RCC 7860 (cell line): ENCODE results near the gene MAPK14.
"Not testable (repeated sequence)": the region's sequence is repeated elsewhere in the genome, so short reads cannot be mapped to it uniquely, and the experiment has no call there.

Source experiments
- DNase-seq: peaks from one replicate; pipeline ENCODE4 v3.0.0-alpha.2; 2015; ENCODE audit warnings: low spot score
- FAIRE-seq: peaks from 2 replicates; lab custom pipeline; 2012; peaks lifted over from hg19 to GRCh38; lab: Jason Lieb, UNC

Gene MAPK14

GRCh38 chr6:36027501-36028087 lies at the start of gene MAPK14:
MAPK14 (plus strand) TSS chr6:36027808; CDS start chr6:36028158, 350 bp downstream.
- peak; percentile 98 for DNase-seq
- FAIRE-seq = peak; percentile 86

GRCh38 chr6:35980126-35980525 lies 47.5 kb upstream of the MAPK14 start:
- not testable (repeated sequence) for DNase-seq, FAIRE-seq

GRCh38 chr6:35980991-35981645 lies 46.5 kb upstream of the MAPK14 start:
- no peak for DNase-seq
- no peak for FAIRE-seq

- FAIRE-seq (no peak), DNase-seq (no peak)
These were observed 42.9 kb upstream of the MAPK14 start for GRCh38 chr6:35984701-35985100.

GRCh38 chr6:35988047-35988446 lies 39.6 kb upstream of the MAPK14 start:
- not testable (repeated sequence) for DNase-seq, FAIRE-seq

GRCh38 chr6:35993150-35993549 lies 34.5 kb upstream of the MAPK14 start:
- FAIRE-seq (no peak), DNase-seq (no peak)

- DNase-seq (no peak), FAIRE-seq (no peak)
These were observed 27.2 kb upstream of the MAPK14 start for GRCh38 chr6:36000451-36000850.

- FAIRE-seq = no peak
- no peak for DNase-seq
These were observed 11.9 kb upstream of the MAPK14 start for GRCh38 chr6:36015666-36016065.

- FAIRE-seq (no peak), DNase-seq (no peak)
These were observed 9.3 kb upstream of the MAPK14 start for GRCh38 chr6:36018339-36018738.

- no peak for DNase-seq
- FAIRE-seq = no peak
These were observed 8.4 kb upstream of the MAPK14 start for GRCh38 chr6:36019167-36019566.

- FAIRE-seq = no peak
- no peak for DNase-seq
These were observed 7.5 kb upstream of the MAPK14 start for GRCh38 chr6:36020154-36020553.

- DNase-seq (no peak), FAIRE-seq (no peak)
These were observed 3.4 kb upstream of the MAPK14 start, which contains the start of gene SLC26A8 for GRCh38 chr6:36023996-36024795. SLC26A8 (minus strand) TSS chr6:36024641; CDS start chr6:36019707, 4,934 bp downstream.

GRCh38 chr6:36025260-36025931 lies 2.2 kb upstream of the MAPK14 start:
- no peak for FAIRE-seq
- no peak for DNase-seq

- no peak for FAIRE-seq
- no peak for DNase-seq
These were observed 1.7 kb upstream of the MAPK14 start for GRCh38 chr6:36025932-36026327.

GRCh38 chr6:36028088-36028876 lies 674 bp downstream of the MAPK14 start:
- DNase-seq (no peak), FAIRE-seq (no peak)

- FAIRE-seq (peak; percentile 21), DNase-seq (peak; percentile 48)
These were observed 1.3 kb downstream of the MAPK14 start for GRCh38 chr6:36028877-36029324.

- DNase-seq = no peak
These were observed 1.9 kb downstream of the MAPK14 start for GRCh38 chr6:36029464-36029863.

GRCh38 chr6:36032261-36032660 lies 4.7 kb downstream of the MAPK14 start:
- FAIRE-seq (no peak), DNase-seq (no peak)

More at GRCh38 chr6:36029464-36029863, 1.9 kb downstream of the MAPK14 start:
- FAIRE-seq = no peak

GRCh38 chr6:36033144-36033543 lies 5.5 kb downstream of the MAPK14 start:
- not testable (repeated sequence) for DNase-seq, FAIRE-seq

- DNase-seq (no peak), FAIRE-seq (no peak)
These were observed 6.3 kb downstream of the MAPK14 start for GRCh38 chr6:36033935-36034334.
